HG02588 (cell line): ENCODE data around the gene DNAH3.
"Not testable (repeated sequence)": the region's sequence is repeated elsewhere in the genome, so short reads cannot be mapped to it uniquely, and the experiment has no call there.

Experiments
- ATAC-seq: cut with Tn5 transposase; IDR thresholded peaks from one replicate; pipeline ENCODE4 v1.9.1; 2021; ENCODE audit warnings: mild to moderate bottlenecking, moderate library complexity; ENCODE audit not compliant: unreplicated experiment

Gene DNAH3

GRCh38 chr16:21076186-21076883 lies 74.3 kb downstream of the DNAH3 start:
- no peak for ATAC-seq

- no peak for ATAC-seq
Measured at GRCh38 chr16:21075252-21075651, 75.4 kb downstream of the DNAH3 start.

- no peak for ATAC-seq
Measured at GRCh38 chr16:21072976-21073375, 77.7 kb downstream of the DNAH3 start.

- ATAC-seq, result no peak
Measured at GRCh38 chr16:21071741-21072140, 78.9 kb downstream of the DNAH3 start.

- no peak for ATAC-seq
Measured at GRCh38 chr16:21070564-21070963, 80.1 kb downstream of the DNAH3 start.

- ATAC-seq, result no peak
Measured at GRCh38 chr16:21069986-21070385, 80.7 kb downstream of the DNAH3 start.

GRCh38 chr16:21064203-21064602 lies 86.4 kb downstream of the DNAH3 start:
- ATAC-seq, result no peak

- not testable (repeated sequence) for ATAC-seq
Measured at GRCh38 chr16:21063314-21063713, 87.3 kb downstream of the DNAH3 start.

GRCh38 chr16:21060027-21060510 lies 90.6 kb downstream of the DNAH3 start:
- no peak for ATAC-seq

GRCh38 chr16:21057875-21058274 lies 92.8 kb downstream of the DNAH3 start:
- no peak for ATAC-seq

GRCh38 chr16:21056396-21056795 lies 94.2 kb downstream of the DNAH3 start:
- no peak for ATAC-seq

- not testable (repeated sequence) for ATAC-seq
Measured at GRCh38 chr16:21055738-21056137, 94.9 kb downstream of the DNAH3 start.

GRCh38 chr16:21053590-21053989 lies 97.1 kb downstream of the DNAH3 start:
- no peak for ATAC-seq

- ATAC-seq, result not testable (repeated sequence)
Measured at GRCh38 chr16:21048091-21048912, 102.3 kb downstream of the DNAH3 start.

- no peak for ATAC-seq
Measured at GRCh38 chr16:21038197-21038596, 112.4 kb downstream of the DNAH3 start.

GRCh38 chr16:21037736-21038135 lies 112.9 kb downstream of the DNAH3 start:
- ATAC-seq, result no peak

GRCh38 chr16:21037168-21037567 lies 113.5 kb downstream of the DNAH3 start:
- no peak for ATAC-seq

- no peak for ATAC-seq
Measured at GRCh38 chr16:21036471-21036870, 114.2 kb downstream of the DNAH3 start.

GRCh38 chr16:21033704-21034103 lies 116.9 kb downstream of the DNAH3 start:
- no peak for ATAC-seq

- no peak for ATAC-seq
Measured at GRCh38 chr16:21033264-21033663, 117.4 kb downstream of the DNAH3 start.

GRCh38 chr16:21028728-21029127 lies 121.9 kb downstream of the DNAH3 start:
- no peak for ATAC-seq

GRCh38 chr16:21026846-21027245 lies 123.8 kb downstream of the DNAH3 start:
- ATAC-seq, result no peak
